HG03097 (cell line): Measurements from ENCODE around the gene ITPR1.

Experiments
- ATAC-seq: cut with Tn5 transposase; IDR thresholded peaks from one replicate; pipeline ENCODE4 v1.9.1; 2021; ENCODE audit not compliant: unreplicated experiment, low FRiP score

ITPR1 gene

GRCh38 chr3:4529876-4530588, 36.9 kb downstream of the ITPR1 start:
- no peak for ATAC-seq

- no peak for ATAC-seq
Observed at GRCh38 chr3:4531478-4532025, 38.4 kb downstream of the ITPR1 start.

- no peak for ATAC-seq
Observed at GRCh38 chr3:4532535-4533112, 39.5 kb downstream of the ITPR1 start.

GRCh38 chr3:4533489-4534443, 40.6 kb downstream of the ITPR1 start:
- ATAC-seq: no peak

GRCh38 chr3:4534906-4535305, 41.8 kb downstream of the ITPR1 start:
- ATAC-seq: no peak

- no peak for ATAC-seq
Observed at GRCh38 chr3:4536260-4536659, 43.1 kb downstream of the ITPR1 start.

GRCh38 chr3:4540267-4540666, 47.1 kb downstream of the ITPR1 start:
- no peak for ATAC-seq

GRCh38 chr3:4543110-4543509, 50.0 kb downstream of the ITPR1 start:
- no peak for ATAC-seq

GRCh38 chr3:4546346-4547178, 53.4 kb downstream of the ITPR1 start:
- ATAC-seq: no peak

GRCh38 chr3:4547799-4548198, 54.7 kb downstream of the ITPR1 start:
- ATAC-seq: no peak

GRCh38 chr3:4548356-4548755, 55.2 kb downstream of the ITPR1 start:
- ATAC-seq: no peak

GRCh38 chr3:4548780-4549179, 55.6 kb downstream of the ITPR1 start:
- ATAC-seq: no peak

- ATAC-seq: no peak
Observed at GRCh38 chr3:4549896-4550295, 56.7 kb downstream of the ITPR1 start.

GRCh38 chr3:4551051-4551711, 58.0 kb downstream of the ITPR1 start:
- no peak for ATAC-seq

- ATAC-seq: no peak
Observed at GRCh38 chr3:4551794-4552442, 58.8 kb downstream of the ITPR1 start.

GRCh38 chr3:4552811-4553210, 59.7 kb downstream of the ITPR1 start:
- no peak for ATAC-seq

- no peak for ATAC-seq
Observed at GRCh38 chr3:4561661-4562060, 68.5 kb downstream of the ITPR1 start.

- no peak for ATAC-seq
Observed at GRCh38 chr3:4562595-4562994, 69.4 kb downstream of the ITPR1 start.

- ATAC-seq: no peak
Observed at GRCh38 chr3:4564270-4564669, 71.1 kb downstream of the ITPR1 start.
